HCT116 (cell line): Measurements from ENCODE around the gene SUCLG2. TPM values are rescaled to one million over a fixed set of nuclear protein-coding genes. Genes with fewer than 3 reads are reported as not detected.

Experiments
- ATAC-seq: fragments of 200-7000 bp; cut with Tn5 transposase; 2 replicates; pipeline ENCODE4 v1.9.1; 2020; ENCODE audit warnings: mild to moderate bottlenecking, moderate library complexity
- BruUV-seq: library from RNA; stranded (reverse); fragments of 400-500 nt; replicated peaks from 2 replicates; lab custom pipeline; 2021; lab: Mats Ljungman, UMichigan
- CTCF ChIA-PET: fragments of 300-600 bp; sonication (Branson Sonifier 250); formaldehyde crosslinking; loops from one replicate; lab custom pipeline; 2021; ENCODE audit warnings: antibody characterized with exemption; lab: Charles Lee
- POLR2A ChIA-PET: fragments of 300-600, 350-600 bp; sonication (Branson Sonifier 250); formaldehyde crosslinking; loops from one replicate; lab custom pipeline; 2021; ENCODE audit warnings: antibody characterized with exemption; lab: Charles Lee
- RAD21 ChIA-PET, 2 experiments: fragments of 300-600 bp; sonication (Branson Sonifier 250); formaldehyde crosslinking; loops; one replicate each; lab custom pipeline; 2023; ENCODE audit warnings: low total read pairs in 2 of 2; ENCODE audit not compliant: uncharacterized antibody in 2 of 2, unreplicated experiment in 2 of 2, low non-redundant PET in 1 of 2; lab: Charles Lee
- DNase-seq: peaks from one replicate; pipeline ENCODE4 v3.0.0-alpha.2; 2010; ENCODE audit warnings: low read depth, low spot score
- H2AFZ ChIP-seq: fragments of 200-600 bp; shearing (Covaris generic), sonication (generic); 2 replicates; pipeline ENCODE4 v1.6.1; 2017; ENCODE audit warnings: low read depth, mixed run types, mixed read lengths, antibody characterized with exemption, low read length; ENCODE audit not compliant: poor library complexity, severe bottlenecking
- H3K27ac ChIP-seq: 2 replicates; pipeline ENCODE4 v1.5.1; 2012; ENCODE audit warnings: low read depth, low read length
- H3K27me3 ChIP-seq: fragments of 200-600 bp; sonication (generic); 2 replicates; pipeline ENCODE4 v1.6.1; 2016; ENCODE audit warnings: mixed run types, low read length, mixed read lengths; ENCODE audit not compliant: insufficient read depth
- H3K36me3 ChIP-seq, 2 experiments: fragments of 200-500 bp in 1 of 2; fragments of 200-600 bp in 1 of 2; sonication (Bioruptor generic) in 1 of 2; sonication (generic) in 1 of 2; 2 replicates each; pipeline versions ENCODE4 v1.5.1 to v1.6.1; 2014 to 2016; ENCODE audit warnings: low read length in 2 of 2, inconsistent platforms in 1 of 2, mixed read lengths in 1 of 2, mixed run types in 1 of 2; ENCODE audit not compliant: insufficient read depth in 2 of 2, control insufficient read depth in 1 of 2
- H3K4me1 ChIP-seq, 2 experiments: fragments of 200-600 bp in 1 of 2; sonication (generic) in 1 of 2; 2 replicates each; pipeline versions ENCODE4 v1.5.1 to v1.6.1; 2012 to 2017; ENCODE audit warnings: low read length in 2 of 2, inconsistent platforms in 1 of 2, mild to moderate bottlenecking in 1 of 2, mixed read lengths in 1 of 2, mixed run types in 1 of 2, moderate library complexity in 1 of 2; ENCODE audit not compliant: insufficient read depth in 2 of 2, control insufficient read depth in 1 of 2
- H3K4me2 ChIP-seq: fragments of 200-600 bp; sonication (generic); 2 replicates; pipeline ENCODE4 v1.6.1; 2017; ENCODE audit warnings: mixed run types, low read length, mixed read lengths
- H3K4me3 ChIP-seq, 2 experiments: fragments of 200-600 bp in 1 of 2; sonication (generic) in 1 of 2; replicated peaks in 1 of 2; 2 replicates each; pipeline ENCODE4 v1.5.1; 2011 to 2016; ENCODE audit warnings: low read length in 2 of 2, control low read depth in 1 of 2, low read depth in 1 of 2, mild to moderate bottlenecking in 1 of 2, mixed read lengths in 1 of 2, mixed run types in 1 of 2
- H3K79me2 ChIP-seq: fragments of 200-600 bp; sonication (generic); 2 replicates; pipeline ENCODE4 v1.6.1; 2017; ENCODE audit warnings: mild to moderate bottlenecking, mixed run types, low read length, moderate library complexity, mixed read lengths; ENCODE audit not compliant: insufficient read depth
- H3K9ac ChIP-seq: fragments of 200-600 bp; sonication (generic); 2 replicates; pipeline ENCODE4 v1.6.1; 2016; ENCODE audit warnings: low read length, mixed read lengths
- H3K9me2 ChIP-seq: fragments of 200-600 bp; sonication (generic), shearing (Covaris generic); 2 replicates; pipeline ENCODE4 v1.6.1; 2017; ENCODE audit warnings: mixed run types, mild to moderate bottlenecking, moderate library complexity; ENCODE audit not compliant: insufficient read depth
- H3K9me3 ChIP-seq, 2 experiments: fragments of 200-500 bp in 1 of 2; fragments of 200-600 bp in 1 of 2; sonication (Bioruptor generic) in 1 of 2; sonication (generic) in 1 of 2; 2 replicates each; pipeline ENCODE4 v1.6.1; 2014 to 2017; ENCODE audit warnings: low read length in 2 of 2, mixed read lengths in 2 of 2, inconsistent platforms in 1 of 2, low read depth in 1 of 2, mild to moderate bottlenecking in 1 of 2, mixed run types in 1 of 2, moderate library complexity in 1 of 2; ENCODE audit not compliant: control insufficient read depth in 1 of 2, insufficient read depth in 1 of 2
- H4K20me1 ChIP-seq: fragments of 200-600 bp; sonication (generic), shearing (Covaris generic); 2 replicates; pipeline ENCODE4 v1.6.1; 2017; ENCODE audit warnings: mixed run types, mild to moderate bottlenecking, moderate library complexity; ENCODE audit not compliant: insufficient read depth
- CBX3 ChIP-seq: IDR thresholded peaks from 2 replicates; pipeline ENCODE4 v1.6.1; 2012; ENCODE audit warnings: low read depth
- EGR1 ChIP-seq: IDR thresholded peaks from 2 replicates; pipeline ENCODE4 v1.6.1; 2012; ENCODE audit warnings: low read depth
- ELF1 ChIP-seq: IDR thresholded peaks from 2 replicates; pipeline ENCODE4 v1.6.1; 2012; ENCODE audit warnings: low read depth, borderline replicate concordance
- EZH2 ChIP-seq: fragments of 200-600 bp; sonication (generic); IDR thresholded peaks from 2 replicates; pipeline ENCODE4 v1.6.1; 2017; ENCODE audit warnings: antibody characterized with exemption, mixed run types
- FOSL1 ChIP-seq: IDR thresholded peaks from 2 replicates; pipeline ENCODE4 v1.6.1; 2012; ENCODE audit warnings: low read depth
- JUND ChIP-seq: IDR thresholded peaks from 2 replicates; pipeline ENCODE4 v1.6.1; 2012
- POLR2A ChIP-seq: IDR thresholded peaks from 2 replicates; pipeline ENCODE4 v1.7.0; 2011; ENCODE audit warnings: borderline replicate concordance; ENCODE audit not compliant: insufficient read depth, insufficient read length; ENCODE audit errors: extremely low read depth
- RAD21 ChIP-seq: IDR thresholded peaks from 2 replicates; pipeline ENCODE4 v1.6.1; 2012; ENCODE audit warnings: low read depth, mild to moderate bottlenecking
- SIN3A ChIP-seq: IDR thresholded peaks from 2 replicates; pipeline ENCODE4 v1.6.1; 2012; ENCODE audit warnings: low read depth
- SP1 ChIP-seq: IDR thresholded peaks from 2 replicates; pipeline ENCODE4 v1.6.1; 2012; ENCODE audit warnings: low read depth
- SRF ChIP-seq: IDR thresholded peaks from 2 replicates; pipeline ENCODE4 v1.6.1; 2012; ENCODE audit warnings: low read depth
- YY1 ChIP-seq: IDR thresholded peaks from 2 replicates; pipeline ENCODE4 v1.6.1; 2011; ENCODE audit warnings: low read length, low read depth, moderate library complexity, mild to moderate bottlenecking; ENCODE audit not compliant: insufficient replicate concordance; ENCODE audit errors: extremely low read depth
- intact Hi-C: fragments of 100-400 bp; cut with micrococcal nuclease; formaldehyde crosslinking; loops from 2 replicates; pipeline ENCODE4 v1.10.0; 2022
- total RNA-seq: library from RNA; stranded (reverse); gene quantifications from one replicate; pipeline ENCODE4 v1.2.1, GENCODE V29; 2021; ENCODE audit not compliant: unreplicated experiment
- TF ChIP-seq, protein P1 (sequence below): IDR thresholded peaks from 2 replicates; pipeline ENCODE4 v1.6.1; 2012; ENCODE audit warnings: low read depth
- TF ChIP-seq, protein P2 (sequence below): IDR thresholded peaks from 2 replicates; pipeline ENCODE4 v1.6.1; 2012
- TF ChIP-seq, protein P3 (sequence below): IDR thresholded peaks from 2 replicates; pipeline ENCODE4 v1.6.1; 2012

Gene SUCLG2
- total RNA-seq, 1 experiment from 2014 or later = 49.2 TPM

DNA sequence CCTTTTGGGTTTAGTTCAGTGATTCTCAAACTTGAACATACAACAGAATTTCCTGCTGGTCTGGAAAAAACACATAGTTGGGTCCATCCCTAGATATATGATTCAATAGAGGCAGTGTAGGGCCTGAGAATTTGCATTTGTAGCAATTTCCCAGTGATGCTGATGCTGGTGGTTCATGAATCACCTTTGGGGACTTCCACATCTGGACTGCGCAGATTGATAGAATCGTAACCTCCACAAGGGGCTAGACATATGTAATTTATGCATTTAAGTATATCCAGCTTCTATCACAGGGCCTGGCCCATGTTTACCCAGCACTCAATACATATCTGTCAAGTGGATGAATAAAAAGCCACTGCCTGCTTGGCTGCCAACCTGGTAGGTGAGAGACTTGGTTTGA lies 33.8 kb upstream of the SUCLG2 start:
- Histone ChIP-seq H2AFZ (no peak overlapping the region), H3K36me3 (no peaks in the 10 kb centered on the region), H3K4me1 (no peaks in the 10 kb centered on the region), H3K4me3 (no peak overlapping the region), H3K9me3 (no peaks in the 10 kb centered on the region), H3K9ac (no peak overlapping the region), H3K4me2 (no peak overlapping the region), H3K27me3 (peaks cover 11% of the 10 kb centered on the region), H3K9me2 (no peaks in the 10 kb centered on the region), H3K27ac (no peak overlapping the region), H4K20me1 (no peaks in the 10 kb centered on the region), H3K79me2 (no peaks in the 10 kb centered on the region)
- ChIA-PET POLR2A (no interaction called here), CTCF (no interaction called here), RAD21 (no interaction called here)
- no TSS peak for BruUV-seq
- intact Hi-C loops = no loop called here
- TF ChIP-seq, protein P1, sequence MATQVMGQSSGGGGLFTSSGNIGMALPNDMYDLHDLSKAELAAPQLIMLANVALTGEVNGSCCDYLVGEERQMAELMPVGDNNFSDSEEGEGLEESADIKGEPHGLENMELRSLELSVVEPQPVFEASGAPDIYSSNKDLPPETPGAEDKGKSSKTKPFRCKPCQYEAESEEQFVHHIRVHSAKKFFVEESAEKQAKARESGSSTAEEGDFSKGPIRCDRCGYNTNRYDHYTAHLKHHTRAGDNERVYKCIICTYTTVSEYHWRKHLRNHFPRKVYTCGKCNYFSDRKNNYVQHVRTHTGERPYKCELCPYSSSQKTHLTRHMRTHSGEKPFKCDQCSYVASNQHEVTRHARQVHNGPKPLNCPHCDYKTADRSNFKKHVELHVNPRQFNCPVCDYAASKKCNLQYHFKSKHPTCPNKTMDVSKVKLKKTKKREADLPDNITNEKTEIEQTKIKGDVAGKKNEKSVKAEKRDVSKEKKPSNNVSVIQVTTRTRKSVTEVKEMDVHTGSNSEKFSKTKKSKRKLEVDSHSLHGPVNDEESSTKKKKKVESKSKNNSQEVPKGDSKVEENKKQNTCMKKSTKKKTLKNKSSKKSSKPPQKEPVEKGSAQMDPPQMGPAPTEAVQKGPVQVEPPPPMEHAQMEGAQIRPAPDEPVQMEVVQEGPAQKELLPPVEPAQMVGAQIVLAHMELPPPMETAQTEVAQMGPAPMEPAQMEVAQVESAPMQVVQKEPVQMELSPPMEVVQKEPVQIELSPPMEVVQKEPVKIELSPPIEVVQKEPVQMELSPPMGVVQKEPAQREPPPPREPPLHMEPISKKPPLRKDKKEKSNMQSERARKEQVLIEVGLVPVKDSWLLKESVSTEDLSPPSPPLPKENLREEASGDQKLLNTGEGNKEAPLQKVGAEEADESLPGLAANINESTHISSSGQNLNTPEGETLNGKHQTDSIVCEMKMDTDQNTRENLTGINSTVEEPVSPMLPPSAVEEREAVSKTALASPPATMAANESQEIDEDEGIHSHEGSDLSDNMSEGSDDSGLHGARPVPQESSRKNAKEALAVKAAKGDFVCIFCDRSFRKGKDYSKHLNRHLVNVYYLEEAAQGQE = no peak
- TF ChIP-seq, protein P2, sequence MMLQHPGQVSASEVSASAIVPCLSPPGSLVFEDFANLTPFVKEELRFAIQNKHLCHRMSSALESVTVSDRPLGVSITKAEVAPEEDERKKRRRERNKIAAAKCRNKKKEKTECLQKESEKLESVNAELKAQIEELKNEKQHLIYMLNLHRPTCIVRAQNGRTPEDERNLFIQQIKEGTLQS = no peak
- TF ChIP-seq CBX3 = no peak
- no peak for TF ChIP-seq YY1
- TF ChIP-seq EZH2 = no peak
- no peak for TF ChIP-seq FOSL1
- no peak for TF ChIP-seq SIN3A
- TF ChIP-seq, protein P3, sequence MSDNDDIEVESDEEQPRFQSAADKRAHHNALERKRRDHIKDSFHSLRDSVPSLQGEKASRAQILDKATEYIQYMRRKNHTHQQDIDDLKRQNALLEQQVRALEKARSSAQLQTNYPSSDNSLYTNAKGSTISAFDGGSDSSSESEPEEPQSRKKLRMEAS = no peak
- no peak for TF ChIP-seq EGR1
- TF ChIP-seq JUND = no peak
- no peak for TF ChIP-seq SP1
- no peak for TF ChIP-seq RAD21
- TF ChIP-seq ELF1 = no peak
- TF ChIP-seq POLR2A = no peak
- TF ChIP-seq SRF = no peak
- DNase-seq (no peak), ATAC-seq (no peak)
